ENCODE data around the gene NEK9. TPM values are rescaled to one million over a fixed set of nuclear protein-coding genes. Genes with fewer than 3 reads are reported as not detected.

NEK9 gene
- total and polyA plus RNA-seq, 4 donors: 13.4 to 46.0 (median 29.8) TPM

DNA sequence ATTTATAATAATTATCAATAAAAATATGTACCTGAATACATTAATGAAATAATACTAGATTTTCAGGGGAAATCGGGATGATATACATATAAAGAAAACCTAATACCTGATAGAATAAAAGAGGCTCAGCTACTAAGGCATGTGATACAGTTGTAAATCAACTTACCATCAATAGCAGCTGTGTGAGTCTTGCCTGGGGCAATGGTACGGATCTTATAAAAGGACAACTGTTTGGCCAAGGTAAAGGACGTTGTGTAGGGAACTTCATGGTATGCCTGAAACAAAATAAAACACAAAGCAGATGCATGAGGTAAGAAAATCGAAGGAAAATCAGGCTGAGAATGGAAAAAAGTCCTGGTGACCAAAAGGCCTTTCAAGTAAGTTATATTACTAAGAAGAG is 25.4 kb downstream of the NEK9 start:
- H3K4me1 ChIP-seq (ENCODE audit: control insufficient read depth in 4 of 4, insufficient read depth in 4 of 4, low read length in 3 of 4): no peaks in the 10 kb centered on the region
- DNase-seq (ENCODE audit: low spot score): no peak
- WGBS: 95% methylated on average over 4 of the region's 4 CpGs
- H3K4me3 ChIP-seq (ENCODE audit: low read depth in 1 of 3, low read length in 3 of 3): no peak overlapping the region
- no peaks in the 10 kb centered on the region for H3K27me3 ChIP-seq (ENCODE audit: control insufficient read depth in 4 of 4, insufficient read depth in 4 of 4, low read length in 3 of 4)
- no peak overlapping the region for H3K9ac ChIP-seq (ENCODE audit: low read depth in 1 of 2, low read length in 2 of 2)
- no peaks in the 10 kb centered on the region for H3K9me3 ChIP-seq (ENCODE audit: control insufficient read depth in 4 of 4, low read length in 3 of 4)
- H3K36me3 ChIP-seq (ENCODE audit: control insufficient read depth in 4 of 4, insufficient read depth in 3 of 4, low read depth in 1 of 4, low read length in 3 of 4): peaks cover 16 to 67% (median 55%) of the 10 kb centered on the region in 4 donors
- no peak overlapping the region for H3K27ac ChIP-seq (ENCODE audit: low read depth in 1 of 2, low read length in 2 of 2)
- TF ChIP-seq FOXA1 (IDR thresholded peaks at IDR 0.05) (no peak), TAF1 (conservative IDR thresholded peaks at IDR 0.05) (no peak), YY1 (IDR thresholded peaks at IDR 0.05) (no peak), FOXA2 (IDR thresholded peaks at IDR 0.05) (no peak), CTCF (IDR thresholded peaks at IDR 0.05; ENCODE audit: low read depth, low read length, missing input control) (no peak)

GRCh38 chr14:75098682-75099081 is 28.2 kb downstream of the NEK9 start:
- peaks cover 7 to 72% (median 62%) of the 10 kb centered on the region in 4 donors for H3K36me3 ChIP-seq (ENCODE audit: control insufficient read depth in 4 of 4, insufficient read depth in 3 of 4, low read depth in 1 of 4, low read length in 3 of 4)
- no peak overlapping the region for H3K27ac ChIP-seq (ENCODE audit: low read depth in 1 of 2, low read length in 2 of 2)
- TF ChIP-seq REST (IDR thresholded peaks at IDR 0.05) (no peak), CTCF (IDR thresholded peaks at IDR 0.05; ENCODE audit: low read depth, low read length, missing input control) (no peak), RAD21 (IDR thresholded peaks at IDR 0.05) (no peak), MAX (IDR thresholded peaks at IDR 0.05) (no peak), JUND (IDR thresholded peaks at IDR 0.05) (no peak), YY1 (IDR thresholded peaks at IDR 0.05) (no peak), GABPA (IDR thresholded peaks at IDR 0.05 in 1 of 2, conservative IDR thresholded peaks at IDR 0.05 in 1 of 2) (no peak), ATF3 (IDR thresholded peaks at IDR 0.05) (no peak), ZBTB33 (IDR thresholded peaks at IDR 0.05) (no peak), RXRA (IDR thresholded peaks at IDR 0.05) (no peak), HNF4G (IDR thresholded peaks at IDR 0.05) (no peak), SP1 (IDR thresholded peaks at IDR 0.05) (no peak), FOXA2 (IDR thresholded peaks at IDR 0.05) (no peak), NR2F2 (IDR thresholded peaks at IDR 0.05) (no peak), FOXA1 (IDR thresholded peaks at IDR 0.05) (no peak), HNF4A (conservative IDR thresholded peaks at IDR 0.05) (no peak)
- H3K4me3 ChIP-seq (ENCODE audit: low read depth in 1 of 3, low read length in 3 of 3): no peak overlapping the region
- no peaks in the 10 kb centered on the region for H3K4me1 ChIP-seq (ENCODE audit: control insufficient read depth in 4 of 4, insufficient read depth in 4 of 4, low read length in 3 of 4)
- no peaks in the 10 kb centered on the region for H3K27me3 ChIP-seq (ENCODE audit: control insufficient read depth in 4 of 4, insufficient read depth in 4 of 4, low read length in 3 of 4)
- no peak overlapping the region for H3K9ac ChIP-seq (ENCODE audit: low read depth in 1 of 2, low read length in 2 of 2)
- DNase-seq (ENCODE audit: low spot score): no peak
- 72% methylated on average over 1 of the region's 1 CpG for WGBS
- no peaks in the 10 kb centered on the region for H3K9me3 ChIP-seq (ENCODE audit: control insufficient read depth in 4 of 4, low read length in 3 of 4)
